Measurements from ENCODE around the gene GATD1. TPM values are rescaled to one million over a fixed set of nuclear protein-coding genes. Genes with fewer than 3 reads are reported as not detected.

The GATD1 gene
- total RNA-seq, 4 donors from 2014 or later: 30.9 to 52.4 (median 39.8) TPM

- no peak overlapping the region for H3K4me3 ChIP-seq (ENCODE audit: low read depth, poor library complexity, severe bottlenecking)
- WGBS, 2 donors: 46 to 72% methylated on average over 2 of the region's 2 CpGs
- TF ChIP-seq CTCF (IDR thresholded peaks at IDR 0.05) (no peak), POLR2A (IDR thresholded peaks at IDR 0.05) (no peak)
- intact Hi-C loops (cut with DNase I; ENCODE audit: low total_unique reads): no loop called here
- no peak for DNase-seq (ENCODE audit: low spot score in 2 of 2)
Measured at GRCh38 chr11:749731-750130, 27.6 kb downstream of the GATD1 start.

GRCh38 chr11:748007-748359, 29.3 kb downstream of the GATD1 start:
- 4 to 8% methylated on average over 13 to 18 of the region's 18 CpGs for WGBS, 2 donors
- H3K4me3 ChIP-seq (ENCODE audit: low read depth, poor library complexity, severe bottlenecking): peak overlapping the region; percentile 95
- intact Hi-C loops (cut with DNase I; ENCODE audit: low total_unique reads): no loop called here
- no peak for DNase-seq (ENCODE audit: low spot score in 2 of 2)
- TF ChIP-seq CTCF (IDR thresholded peaks at IDR 0.05): no peak
- no peak for TF ChIP-seq POLR2A (IDR thresholded peaks at IDR 0.05)

- intact Hi-C loops (cut with DNase I; ENCODE audit: low total_unique reads): no loop called here
- WGBS, 2 donors: 1% methylated on average over 20 to 47 of the region's 112 CpGs
- no peak for TF ChIP-seq CTCF (IDR thresholded peaks at IDR 0.05)
- TF ChIP-seq POLR2A (IDR thresholded peaks at IDR 0.05): no peak
- DNase-seq (ENCODE audit: low spot score in 2 of 2): peak; percentile 76 to 97
- H3K4me3 ChIP-seq (ENCODE audit: low read depth, poor library complexity, severe bottlenecking): peak within 1 kb of the TSS; percentile 95
Measured at GRCh38 chr11:747158-748006, 29.9 kb downstream of the GATD1 start, which contains the start of gene TALDO1. Gene TALDO1 (plus strand): TSS chr11:747464. CDS start chr11:747482, 18 bp downstream.

GRCh38 chr11:746289-747157, 30.8 kb downstream of the GATD1 start:
- intact Hi-C loops (cut with DNase I; ENCODE audit: low total_unique reads): no loop called here
- no peak for DNase-seq (ENCODE audit: low spot score in 2 of 2)
- peak overlapping the region; percentile 95 for H3K4me3 ChIP-seq (ENCODE audit: low read depth, poor library complexity, severe bottlenecking)
- TF ChIP-seq CTCF (IDR thresholded peaks at IDR 0.05): no peak
- no peak for TF ChIP-seq POLR2A (IDR thresholded peaks at IDR 0.05)
- WGBS, 2 donors: 31 to 43% methylated on average over 26 to 36 of the region's 46 CpGs

- intact Hi-C loops (cut with DNase I; ENCODE audit: low total_unique reads): no loop called here
- DNase-seq (ENCODE audit: low spot score in 2 of 2): no peak
- no peak for TF ChIP-seq CTCF (IDR thresholded peaks at IDR 0.05)
- no peak for TF ChIP-seq POLR2A (IDR thresholded peaks at IDR 0.05)
- WGBS, 2 donors: 33 to 42% methylated on average over 1 of the region's 1 CpG
- H3K4me3 ChIP-seq (ENCODE audit: low read depth, poor library complexity, severe bottlenecking): no peak overlapping the region
Measured at GRCh38 chr11:745428-745827, 31.9 kb downstream of the GATD1 start.
